Heart left ventricle (tissue), 16 donors: ENCODE measurements around the gene PRDM13. TPM values are rescaled to one million over a fixed set of nuclear protein-coding genes. Genes with fewer than 3 reads are reported as not detected.
"Not testable (repeated sequence)": the region's sequence is repeated elsewhere in the genome, so short reads cannot be mapped to it uniquely, and the experiment has no call there.

ENCODE experiments used
- ATAC-seq, 4 donors: fragments of 200-7000 bp; cut with Tn5 transposase; one replicate each; pipeline ENCODE4 v1.9.1; 2020 to 2022; ENCODE audit warnings: moderate library complexity in 4 of 4, mild to moderate bottlenecking in 3 of 4, moderate number of reproducible peaks in 1 of 4
- DNase-seq, 5 donors: peaks; one replicate each; pipeline ENCODE4 v3.0.0-alpha.2; 2020
- H3K27ac ChIP-seq, 12 donors: fragments of 200-600 bp; sonication (generic) in 4 of 12; one replicate each; pipeline versions ENCODE4 v1.5.0 to v1.8.0; 2016 to 2022; ENCODE audit warnings: mild to moderate bottlenecking in 2 of 12
- H3K27me3 ChIP-seq, 9 donors: fragments of 200-600 bp; sonication (generic) in 2 of 9; one replicate each; pipeline versions ENCODE4 v1.5.1 to v1.8.0; 2016 to 2022; ENCODE audit warnings: mild to moderate bottlenecking in 3 of 9
- H3K36me3 ChIP-seq, 9 donors: fragments of 200-600 bp; sonication (generic) in 2 of 9; one replicate each; pipeline versions ENCODE4 v1.5.0 to v1.8.0; 2018 to 2022; ENCODE audit warnings: mild to moderate bottlenecking in 2 of 9
- H3K4me1 ChIP-seq, 12 donors: fragments of 200-600 bp; sonication (generic) in 4 of 12; one replicate each; pipeline versions ENCODE4 v1.5.0 to v1.8.0; 2016 to 2022; ENCODE audit warnings: mild to moderate bottlenecking in 3 of 12
- H3K4me3 ChIP-seq, 12 donors: fragments of 200-600 bp; sonication (generic) in 4 of 12; one replicate each; pipeline versions ENCODE4 v1.5.0 to v1.8.0; 2017 to 2022; ENCODE audit warnings: mild to moderate bottlenecking in 9 of 12, moderate library complexity in 4 of 12
- H3K9me3 ChIP-seq, 12 donors: fragments of 200-600 bp; sonication (generic) in 4 of 12; one replicate each; pipeline versions ENCODE4 v1.5.0 to v1.8.0; 2016 to 2022; ENCODE audit warnings: mild to moderate bottlenecking in 1 of 12
- CTCF ChIP-seq, 12 donors: fragments of 200-600 bp; sonication (generic) in 4 of 12; IDR thresholded peaks; one replicate each; pipeline versions ENCODE4 v1.5.0 to v1.8.0; 2018 to 2022; ENCODE audit warnings: antibody characterized with exemption in 12 of 12, mild to moderate bottlenecking in 5 of 12
- POLR2A ChIP-seq, 2 donors: fragments of 450-650 bp; IDR thresholded peaks; one replicate each; pipeline ENCODE4 v1.6.1; 2017; ENCODE audit warnings: antibody characterized with exemption in 2 of 2, mild to moderate bottlenecking in 2 of 2, moderate library complexity in 2 of 2
- WGBS, 4 donors: extraction: QIAGEN DNeasy Blood & Tissue Kit in 2 of 4; methylation state at CpG; one replicate each; pipeline versions ENCODE4 v1.1.5 to v1.1.7; 2013 to 2018; 5-methylcytosine and 5-hydroxymethylcytosine counted together
- intact Hi-C, 10 donors: fragments of 100-400 bp; cut with DNase I; formaldehyde crosslinking; loops; one replicate each; pipeline versions ENCODE4 v1.11.1 to v1.14.2; 2022
- polyA plus RNA-seq, 2 donors: library from polyadenylated mRNA; stranded (reverse); fragments of 200-250 nt; gene quantifications; one replicate each; pipeline ENCODE4 v1.2.3, GENCODE V29; 2013
- total RNA-seq, 9 donors: library from RNA; depleted of rRNA in 2 of 9; stranded (reverse); fragments of >200 nt in 2 of 9; fragmentation: NEBNext Ultra II Directional in 3 of 9; extraction: Animal tissue kit (Norgen Biotek cat#: 25700) in 3 of 9; gene quantifications; one replicate each; pipeline versions ENCODE4 v1.1.0 to v1.2.4, GENCODE V29; 2016 to 2023
- donor health status: ischemic (EF 13 %, LVEDD 7.1; RV severe dilation, severe dysfunction).
- donor health status: healthy with polysubstance abuse.
- donor health status: DM: no; HTN: yes; CAD: no.
- donor health status: DM: no; HTN: no; CAD: no.
- donor health status: ischemic (EF 25% LVEDD 6.9; RV normal size, moderate dysfunction).
- donor health status: ischemic (EF 25% LVEDD 5.7; RV mildly dilated, moderate dysfunction).
- donor health status: healthy.
- donor health status: DM: yes; HTN: yes; CAD: no.
- donor health status: ischemic (EF 35%, LVEDD 5.7; RV mildly dilated, moderate dysfunction).
- donor health status: nonischemic (EF 11% LVEDD 7.7; RV severe dilation, severe dysfunction).
- donor health status: DM: yes; HTN: yes; CAD: no.
- donor health status: PGD.
- donor health status: ischemic (EF 29% LVEDD 5.4; RV normal size, mild dysfunction).
- donor health status: nonischemic (EF 23%, LVEDD 6.1; RV moderate dilation, normal function).

Gene PRDM13
- total and polyA plus RNA-seq, 11 donors = not detected

- H3K9me3 ChIP-seq = peaks cover 0 to 17% (median 0%) of the 10 kb centered on the region in 12 donors
- H3K36me3 ChIP-seq = no peaks in the 10 kb centered on the region
- ATAC-seq = no peak
- H3K27ac ChIP-seq = no peak overlapping the region
- DNase-seq = no peak
- H3K4me3 ChIP-seq = no peak overlapping the region
- WGBS, 4 donors = 27 to 53% (median 32%) methylated on average over 1 of the region's 1 CpG
- intact Hi-C loops = loop anchor here in 5 of 10 donors (5.0 to 10.0 kb wide), 3 partner anchors 149 to 154 kb away; no protein-coding TSS in a partner anchor
- H3K4me1 ChIP-seq = peaks cover 0 to 39% (median 20%) of the 10 kb centered on the region in 12 donors
- peaks cover 30 to 100% (median 88%) of the 10 kb centered on the region in 9 donors for H3K27me3 ChIP-seq
- TF ChIP-seq CTCF (IDR thresholded peaks at IDR 0.05) (no peak), POLR2A (IDR thresholded peaks at IDR 0.05) (no peak)
Measured at GRCh38 chr6:99592900-99593299, 13.7 kb upstream of the PRDM13 start.

GRCh38 chr6:99594696-99595095 is 11.9 kb upstream of the PRDM13 start:
- ATAC-seq, DNase-seq, H3K27ac ChIP-seq, H3K36me3 ChIP-seq, H3K4me3 ChIP-seq: not testable (repeated sequence)
- 68 to 82% (median 74%) methylated on average over 8 of the region's 8 CpGs for WGBS, 4 donors
- intact Hi-C loops = loop anchor here in 5 of 10 donors (5.0 to 10.0 kb wide), 3 partner anchors 148 to 153 kb away; no protein-coding TSS in a partner anchor
- Histone ChIP-seq H3K9me3 (peaks cover 0 to 17% (median 0%) of the 10 kb centered on the region in 12 donors), H3K27me3 (peaks cover 29 to 100% (median 95%) of the 10 kb centered on the region in 9 donors), H3K4me1 (peaks cover 0 to 24% (median 8%) of the 10 kb centered on the region in 12 donors)

GRCh38 chr6:99602520-99603420 is 3.9 kb upstream of the PRDM13 start:
- Histone ChIP-seq H3K27me3 (peaks cover 56 to 100% (median 94%) of the 10 kb centered on the region in 9 donors), H3K27ac (no peak overlapping the region), H3K9me3 (no peaks in the 10 kb centered on the region), H3K36me3 (no peaks in the 10 kb centered on the region), H3K4me1 (peaks cover 5 to 39% (median 18%) of the 10 kb centered on the region in 12 donors), H3K4me3 (peak overlapping the region; percentile 22 to 50 (median 36))
- ATAC-seq (peak in 1 of 4 donors; percentile 29), DNase-seq (no peak)
- WGBS, 4 donors = 3 to 7% (median 5%) methylated on average over 52 to 54 of the region's 54 CpGs
- no peak for TF ChIP-seq POLR2A (IDR thresholded peaks at IDR 0.05)
- TF ChIP-seq CTCF (IDR thresholded peaks at IDR 0.05) = no peak
- intact Hi-C loops = no loop called here

GRCh38 chr6:99603421-99604165 is 3.0 kb upstream of the PRDM13 start:
- peak overlapping the region; percentile 22 to 50 (median 36) for H3K4me3 ChIP-seq
- H3K9me3 ChIP-seq = no peaks in the 10 kb centered on the region
- TF ChIP-seq POLR2A (IDR thresholded peaks at IDR 0.05) (no peak), CTCF (IDR thresholded peaks at IDR 0.05) (no peak)
- intact Hi-C loops = no loop called here
- H3K27me3 ChIP-seq = peaks cover 56 to 100% (median 96%) of the 10 kb centered on the region in 9 donors
- peaks cover 5 to 42% (median 18%) of the 10 kb centered on the region in 12 donors for H3K4me1 ChIP-seq
- DNase-seq = no peak
- 1 to 2% (median 2%) methylated on average over 48 to 55 of the region's 55 CpGs for WGBS, 4 donors
- peak in 3 of 4 donors; percentile 22 to 52 (median 41) for ATAC-seq
- H3K36me3 ChIP-seq = no peaks in the 10 kb centered on the region
- no peak overlapping the region for H3K27ac ChIP-seq
